ENCODE measurements around the gene TNS3.

The TNS3 gene

GRCh38 chr7:47317487-47317886, 264.4 kb downstream of the TNS3 start:
- no peak for DNase-seq

- DNase-seq, result peak; percentile 80
These were observed 266.9 kb downstream of the TNS3 start for GRCh38 chr7:47314728-47315607.

- DNase-seq, result no peak
These were observed 267.7 kb downstream of the TNS3 start for GRCh38 chr7:47314248-47314647.

- DNase-seq, result no peak
These were observed 268.3 kb downstream of the TNS3 start for GRCh38 chr7:47313564-47313963.

- DNase-seq, result no peak
These were observed 270.0 kb downstream of the TNS3 start for GRCh38 chr7:47311891-47312290.

GRCh38 chr7:47310020-47310419, 271.9 kb downstream of the TNS3 start:
- DNase-seq, result no peak

GRCh38 chr7:47308808-47309207, 273.1 kb downstream of the TNS3 start:
- DNase-seq, result no peak

GRCh38 chr7:47307311-47307710, 274.6 kb downstream of the TNS3 start:
- no peak for DNase-seq

GRCh38 chr7:47304727-47305719, 276.9 kb downstream of the TNS3 start:
- no peak for DNase-seq

GRCh38 chr7:47303695-47304453, 278.0 kb downstream of the TNS3 start:
- no peak for DNase-seq

GRCh38 chr7:47303014-47303694, 278.8 kb downstream of the TNS3 start:
- DNase-seq, result no peak

GRCh38 chr7:47302560-47302959, 279.4 kb downstream of the TNS3 start:
- DNase-seq, result no peak

GRCh38 chr7:47301657-47302295, 280.1 kb downstream of the TNS3 start:
- DNase-seq, result no peak

- DNase-seq, result no peak
These were observed 280.8 kb downstream of the TNS3 start for GRCh38 chr7:47301105-47301477.

- DNase-seq, result no peak
These were observed 281.3 kb downstream of the TNS3 start for GRCh38 chr7:47300472-47301104.

GRCh38 chr7:47299496-47299895, 282.4 kb downstream of the TNS3 start:
- DNase-seq, result no peak

GRCh38 chr7:47298636-47299035, 283.3 kb downstream of the TNS3 start:
- no peak for DNase-seq

GRCh38 chr7:47297120-47297519, 284.8 kb downstream of the TNS3 start:
- no peak for DNase-seq

GRCh38 chr7:47295606-47296005, 286.3 kb downstream of the TNS3 start:
- DNase-seq, result no peak

- DNase-seq, result no peak
These were observed 287.2 kb downstream of the TNS3 start for GRCh38 chr7:47294556-47295222.

All from left hindlimb (tissue), 1 donor.